HCT116 (cell line): ENCODE results near the gene ARHGAP9. TPM values are rescaled to one million over a fixed set of nuclear protein-coding genes. Genes with fewer than 3 reads are reported as not detected.

Source experiments
- ATAC-seq: fragments of 200-7000 bp; cut with Tn5 transposase; 2 replicates; pipeline ENCODE4 v1.9.1; 2020; ENCODE audit warnings: mild to moderate bottlenecking, moderate library complexity
- BruUV-seq: library from RNA; stranded (reverse); fragments of 400-500 nt; replicated peaks from 2 replicates; lab custom pipeline; 2021; lab: Mats Ljungman, UMichigan
- CTCF ChIA-PET: fragments of 300-600 bp; sonication (Branson Sonifier 250); formaldehyde crosslinking; loops from one replicate; lab custom pipeline; 2021; ENCODE audit warnings: antibody characterized with exemption; lab: Charles Lee
- POLR2A ChIA-PET: fragments of 300-600, 350-600 bp; sonication (Branson Sonifier 250); formaldehyde crosslinking; loops from one replicate; lab custom pipeline; 2021; ENCODE audit warnings: antibody characterized with exemption; lab: Charles Lee
- RAD21 ChIA-PET, 2 experiments: fragments of 300-600 bp; sonication (Branson Sonifier 250); formaldehyde crosslinking; loops; one replicate each; lab custom pipeline; 2023; ENCODE audit warnings: low total read pairs in 2 of 2; ENCODE audit not compliant: uncharacterized antibody in 2 of 2, unreplicated experiment in 2 of 2, low non-redundant PET in 1 of 2; lab: Charles Lee
- DNase-seq: peaks from one replicate; pipeline ENCODE4 v3.0.0-alpha.2; 2010; ENCODE audit warnings: low read depth, low spot score
- H2AFZ ChIP-seq: fragments of 200-600 bp; shearing (Covaris generic), sonication (generic); 2 replicates; pipeline ENCODE4 v1.6.1; 2017; ENCODE audit warnings: low read depth, mixed run types, mixed read lengths, antibody characterized with exemption, low read length; ENCODE audit not compliant: poor library complexity, severe bottlenecking
- H3K27ac ChIP-seq: 2 replicates; pipeline ENCODE4 v1.5.1; 2012; ENCODE audit warnings: low read depth, low read length
- H3K27me3 ChIP-seq: fragments of 200-600 bp; sonication (generic); 2 replicates; pipeline ENCODE4 v1.6.1; 2016; ENCODE audit warnings: mixed run types, low read length, mixed read lengths; ENCODE audit not compliant: insufficient read depth
- H3K36me3 ChIP-seq, 2 experiments: fragments of 200-500 bp in 1 of 2; fragments of 200-600 bp in 1 of 2; sonication (Bioruptor generic) in 1 of 2; sonication (generic) in 1 of 2; 2 replicates each; pipeline versions ENCODE4 v1.5.1 to v1.6.1; 2014 to 2016; ENCODE audit warnings: low read length in 2 of 2, inconsistent platforms in 1 of 2, mixed read lengths in 1 of 2, mixed run types in 1 of 2; ENCODE audit not compliant: insufficient read depth in 2 of 2, control insufficient read depth in 1 of 2
- H3K4me1 ChIP-seq, 2 experiments: fragments of 200-600 bp in 1 of 2; sonication (generic) in 1 of 2; 2 replicates each; pipeline versions ENCODE4 v1.5.1 to v1.6.1; 2012 to 2017; ENCODE audit warnings: low read length in 2 of 2, inconsistent platforms in 1 of 2, mild to moderate bottlenecking in 1 of 2, mixed read lengths in 1 of 2, mixed run types in 1 of 2, moderate library complexity in 1 of 2; ENCODE audit not compliant: insufficient read depth in 2 of 2, control insufficient read depth in 1 of 2
- H3K4me2 ChIP-seq: fragments of 200-600 bp; sonication (generic); 2 replicates; pipeline ENCODE4 v1.6.1; 2017; ENCODE audit warnings: mixed run types, low read length, mixed read lengths
- H3K4me3 ChIP-seq, 2 experiments: fragments of 200-600 bp in 1 of 2; sonication (generic) in 1 of 2; replicated peaks in 1 of 2; 2 replicates each; pipeline ENCODE4 v1.5.1; 2011 to 2016; ENCODE audit warnings: low read length in 2 of 2, control low read depth in 1 of 2, low read depth in 1 of 2, mild to moderate bottlenecking in 1 of 2, mixed read lengths in 1 of 2, mixed run types in 1 of 2
- H3K79me2 ChIP-seq: fragments of 200-600 bp; sonication (generic); 2 replicates; pipeline ENCODE4 v1.6.1; 2017; ENCODE audit warnings: mild to moderate bottlenecking, mixed run types, low read length, moderate library complexity, mixed read lengths; ENCODE audit not compliant: insufficient read depth
- H3K9ac ChIP-seq: fragments of 200-600 bp; sonication (generic); 2 replicates; pipeline ENCODE4 v1.6.1; 2016; ENCODE audit warnings: low read length, mixed read lengths
- H3K9me2 ChIP-seq: fragments of 200-600 bp; sonication (generic), shearing (Covaris generic); 2 replicates; pipeline ENCODE4 v1.6.1; 2017; ENCODE audit warnings: mixed run types, mild to moderate bottlenecking, moderate library complexity; ENCODE audit not compliant: insufficient read depth
- H3K9me3 ChIP-seq, 2 experiments: fragments of 200-500 bp in 1 of 2; fragments of 200-600 bp in 1 of 2; sonication (Bioruptor generic) in 1 of 2; sonication (generic) in 1 of 2; 2 replicates each; pipeline ENCODE4 v1.6.1; 2014 to 2017; ENCODE audit warnings: low read length in 2 of 2, mixed read lengths in 2 of 2, inconsistent platforms in 1 of 2, low read depth in 1 of 2, mild to moderate bottlenecking in 1 of 2, mixed run types in 1 of 2, moderate library complexity in 1 of 2; ENCODE audit not compliant: control insufficient read depth in 1 of 2, insufficient read depth in 1 of 2
- H4K20me1 ChIP-seq: fragments of 200-600 bp; sonication (generic), shearing (Covaris generic); 2 replicates; pipeline ENCODE4 v1.6.1; 2017; ENCODE audit warnings: mixed run types, mild to moderate bottlenecking, moderate library complexity; ENCODE audit not compliant: insufficient read depth
- CEBPB ChIP-seq: IDR thresholded peaks from 2 replicates; pipeline ENCODE4 v1.6.1; 2012; ENCODE audit warnings: low read depth
- CTCF ChIP-seq, 3 experiments: fragments of 200-600 bp in 1 of 3; sonication (generic) in 1 of 3; IDR thresholded peaks in 2 of 3; conservative IDR thresholded peaks in 1 of 3; 2 replicates each; pipeline ENCODE4 v1.5.1; 2012 to 2017; ENCODE audit warnings: low read depth in 2 of 3, low read length in 2 of 3, antibody characterized with exemption in 1 of 3, borderline replicate concordance in 1 of 3, control low read depth in 1 of 3, mild to moderate bottlenecking in 1 of 3, mixed read lengths in 1 of 3, mixed run types in 1 of 3, moderate library complexity in 1 of 3; ENCODE audit not compliant: insufficient read depth in 1 of 3
- EGR1 ChIP-seq: IDR thresholded peaks from 2 replicates; pipeline ENCODE4 v1.6.1; 2012; ENCODE audit warnings: low read depth
- ELF1 ChIP-seq: IDR thresholded peaks from 2 replicates; pipeline ENCODE4 v1.6.1; 2012; ENCODE audit warnings: low read depth, borderline replicate concordance
- POLR2A ChIP-seq: IDR thresholded peaks from 2 replicates; pipeline ENCODE4 v1.7.0; 2011; ENCODE audit warnings: borderline replicate concordance; ENCODE audit not compliant: insufficient read depth, insufficient read length; ENCODE audit errors: extremely low read depth
- POLR2AphosphoS5 ChIP-seq: IDR thresholded peaks from 2 replicates; pipeline ENCODE4 v1.6.1; 2011; ENCODE audit warnings: mild to moderate bottlenecking, low read depth, low read length, moderate library complexity
- SIN3A ChIP-seq: IDR thresholded peaks from 2 replicates; pipeline ENCODE4 v1.6.1; 2012; ENCODE audit warnings: low read depth
- SP1 ChIP-seq: IDR thresholded peaks from 2 replicates; pipeline ENCODE4 v1.6.1; 2012; ENCODE audit warnings: low read depth
- TCF7L2 ChIP-seq: IDR thresholded peaks from 2 replicates; pipeline ENCODE4 v1.7.0; 2011; ENCODE audit warnings: borderline replicate concordance, inconsistent platforms; ENCODE audit not compliant: insufficient read depth, insufficient read length; ENCODE audit errors: extremely low read depth
- ZFX ChIP-seq: fragments of 450-650 bp; IDR thresholded peaks from 2 replicates; pipeline ENCODE4 v1.6.1; 2017
- ZNF274 ChIP-seq: fragments of 200-500 bp; sonication (Bioruptor generic); IDR thresholded peaks from 2 replicates; pipeline ENCODE4 v1.6.1; 2014; ENCODE audit warnings: mild to moderate bottlenecking, low read depth, low read length, inconsistent platforms
- intact Hi-C: fragments of 100-400 bp; cut with micrococcal nuclease; formaldehyde crosslinking; loops from 2 replicates; pipeline ENCODE4 v1.10.0; 2022
- total RNA-seq: library from RNA; stranded (reverse); gene quantifications from one replicate; pipeline ENCODE4 v1.2.1, GENCODE V29; 2021; ENCODE audit not compliant: unreplicated experiment
- TF ChIP-seq, protein P1 (sequence below): IDR thresholded peaks from 2 replicates; pipeline ENCODE4 v1.6.1; 2012; ENCODE audit warnings: low read depth

The ARHGAP9 gene
- total RNA-seq, 1 experiment from 2014 or later, result 0.84 TPM

- no peaks in the 10 kb centered on the region for H3K9me2 ChIP-seq
- TF ChIP-seq POLR2AphosphoS5, result peak; percentile 38; the same call in 1 of the 2 replicates
- TF ChIP-seq, protein P1, sequence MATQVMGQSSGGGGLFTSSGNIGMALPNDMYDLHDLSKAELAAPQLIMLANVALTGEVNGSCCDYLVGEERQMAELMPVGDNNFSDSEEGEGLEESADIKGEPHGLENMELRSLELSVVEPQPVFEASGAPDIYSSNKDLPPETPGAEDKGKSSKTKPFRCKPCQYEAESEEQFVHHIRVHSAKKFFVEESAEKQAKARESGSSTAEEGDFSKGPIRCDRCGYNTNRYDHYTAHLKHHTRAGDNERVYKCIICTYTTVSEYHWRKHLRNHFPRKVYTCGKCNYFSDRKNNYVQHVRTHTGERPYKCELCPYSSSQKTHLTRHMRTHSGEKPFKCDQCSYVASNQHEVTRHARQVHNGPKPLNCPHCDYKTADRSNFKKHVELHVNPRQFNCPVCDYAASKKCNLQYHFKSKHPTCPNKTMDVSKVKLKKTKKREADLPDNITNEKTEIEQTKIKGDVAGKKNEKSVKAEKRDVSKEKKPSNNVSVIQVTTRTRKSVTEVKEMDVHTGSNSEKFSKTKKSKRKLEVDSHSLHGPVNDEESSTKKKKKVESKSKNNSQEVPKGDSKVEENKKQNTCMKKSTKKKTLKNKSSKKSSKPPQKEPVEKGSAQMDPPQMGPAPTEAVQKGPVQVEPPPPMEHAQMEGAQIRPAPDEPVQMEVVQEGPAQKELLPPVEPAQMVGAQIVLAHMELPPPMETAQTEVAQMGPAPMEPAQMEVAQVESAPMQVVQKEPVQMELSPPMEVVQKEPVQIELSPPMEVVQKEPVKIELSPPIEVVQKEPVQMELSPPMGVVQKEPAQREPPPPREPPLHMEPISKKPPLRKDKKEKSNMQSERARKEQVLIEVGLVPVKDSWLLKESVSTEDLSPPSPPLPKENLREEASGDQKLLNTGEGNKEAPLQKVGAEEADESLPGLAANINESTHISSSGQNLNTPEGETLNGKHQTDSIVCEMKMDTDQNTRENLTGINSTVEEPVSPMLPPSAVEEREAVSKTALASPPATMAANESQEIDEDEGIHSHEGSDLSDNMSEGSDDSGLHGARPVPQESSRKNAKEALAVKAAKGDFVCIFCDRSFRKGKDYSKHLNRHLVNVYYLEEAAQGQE, result no peak
- no peak overlapping the region for H3K27ac ChIP-seq
- H3K4me1 ChIP-seq, result peaks cover 0 to 6% of the 10 kb centered on the region in 2 experiments; a peak in 2 of 4 replicates
- peaks cover 50 to 54% of the 10 kb centered on the region in 2 experiments; a peak in 3 of 4 replicates for H3K36me3 ChIP-seq
- DNase-seq (no peak), ATAC-seq (no peak)
- ChIA-PET CTCF (no interaction called here), POLR2A (interaction anchor here (0.6 to 2.4 kb wide), 2 partner anchors 8 to 1128 kb away, joined by 3 to 8 read pairs; no protein-coding TSS in a partner anchor), RAD21 (no interaction called here)
- peaks cover 25% of the 10 kb centered on the region for H3K79me2 ChIP-seq
- intact Hi-C loops, result no loop called here
- no peak overlapping the region for H2AFZ ChIP-seq
- no peak overlapping the region for H3K4me2 ChIP-seq
- no peaks in the 10 kb centered on the region for H4K20me1 ChIP-seq
- no peaks in the 10 kb centered on the region for H3K9me3 ChIP-seq
- H3K4me3 ChIP-seq, result no peak overlapping the region
- no peak overlapping the region for H3K9ac ChIP-seq
- H3K27me3 ChIP-seq, result no peaks in the 10 kb centered on the region
- BruUV-seq, result no TSS peak
Measured at GRCh38 chr12:57513266-57513665, 33.6 kb upstream of the ARHGAP9 start.

GRCh38 chr12:57512665-57513064, 33.0 kb upstream of the ARHGAP9 start:
- Histone ChIP-seq H3K9me2 (no peaks in the 10 kb centered on the region), H3K9ac (no peak overlapping the region), H3K27ac (no peak overlapping the region), H3K4me1 (peaks cover 0 to 3% of the 10 kb centered on the region in 2 experiments; a peak in 1 of 4 replicates), H3K4me2 (no peak overlapping the region), H4K20me1 (no peaks in the 10 kb centered on the region), H3K27me3 (no peaks in the 10 kb centered on the region), H2AFZ (no peak overlapping the region), H3K4me3 (no peak overlapping the region), H3K9me3 (no peaks in the 10 kb centered on the region), H3K79me2 (peaks cover 19% of the 10 kb centered on the region), H3K36me3 (peaks cover 49 to 53% of the 10 kb centered on the region in 2 experiments; a peak in 3 of 4 replicates)
- intact Hi-C loops, result no loop called here
- DNase-seq (no peak), ATAC-seq (no peak)
- RAD21 ChIA-PET, result no interaction called here
- no TSS peak for BruUV-seq
- POLR2A ChIA-PET, result interaction anchor here (0.6 to 2.1 kb wide), 2 partner anchors 8 to 1128 kb away, joined by 3 to 7 read pairs; partner anchors contain the start of gene DDIT3
- CTCF ChIA-PET, result no interaction called here
- TF ChIP-seq SP1, result no peak
- TF ChIP-seq SIN3A, result no peak
- TF ChIP-seq CEBPB, result no peak
- no peak for TF ChIP-seq ZFX
- no peak for TF ChIP-seq CTCF (IDR thresholded peaks at IDR 0.05 in 2 of 3, conservative IDR thresholded peaks at IDR 0.05 in 1 of 3; ENCODE audit: borderline replicate concordance in 1 of 3, insufficient read depth in 1 of 3, low read depth in 2 of 3, low read length in 2 of 3)
- TF ChIP-seq POLR2A, result no peak
- no peak for TF ChIP-seq EGR1
- no peak for TF ChIP-seq TCF7L2
- no peak for TF ChIP-seq ZNF274
- TF ChIP-seq ELF1, result no peak
